Esophagus muscularis mucosa (tissue), 3 donors: ENCODE results near the gene MVB12B.

Source experiments
- CTCF ChIP-seq, 3 experiments: fragments of 200-600 bp in 2 of 3; fragments of 450-650 bp in 1 of 3; sonication (generic) in 2 of 3; IDR thresholded peaks; one replicate each; pipeline ENCODE4 v1.5.1; 2017 to 2019; ENCODE audit warnings: antibody characterized with exemption in 3 of 3, mild to moderate bottlenecking in 2 of 3, moderate library complexity in 1 of 3
- POLR2A ChIP-seq: fragments of 450-650 bp; IDR thresholded peaks from one replicate; pipeline ENCODE4 v1.6.1; 2017; ENCODE audit warnings: antibody characterized with exemption, moderate library complexity, mild to moderate bottlenecking, low read depth

DNA sequence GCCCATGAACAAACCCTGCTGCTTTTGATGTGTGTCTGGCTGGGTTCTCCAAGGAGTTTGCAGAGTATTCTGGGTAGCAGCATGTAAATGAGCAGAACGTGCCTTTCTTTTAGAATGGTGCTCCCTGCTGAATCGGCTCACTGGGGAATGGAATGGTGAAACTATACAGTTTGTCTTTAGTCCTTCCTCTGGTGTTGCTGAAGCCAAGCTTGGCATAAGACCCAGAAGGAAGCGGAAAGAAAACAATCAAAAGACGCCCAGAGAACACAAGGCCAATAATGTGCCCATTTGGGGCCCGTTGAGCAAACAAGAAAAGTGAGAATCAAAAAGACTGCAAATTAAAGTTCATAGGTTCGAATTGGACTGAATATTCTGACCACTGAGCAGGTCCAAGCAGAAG is 60.1 kb downstream of the MVB12B start:
- TF ChIP-seq CTCF (IDR thresholded peaks at IDR 0.05) (no peak), POLR2A (no peak)
